HepG2 (cell line): Measurements from ENCODE around the gene VARS2.

Experiments used
- FOXA1 ChIP-seq, 2 experiments: fragments of 450-650 bp in 1 of 2; sonication (generic) in 1 of 2; formaldehyde crosslinking in 1 of 2; IDR thresholded peaks; 2 replicates each; pipeline versions ENCODE4 v1.4.0 to v1.6.1; 2016 to 2020; ENCODE audit warnings: missing genetic modification reagents in 1 of 2
- POLR2A ChIP-seq, 2 experiments: IDR thresholded peaks; 2 replicates each; pipeline ENCODE4 v1.6.1; 2011; ENCODE audit warnings: low read depth in 2 of 2, low read length in 2 of 2, mild to moderate bottlenecking in 1 of 2, moderate library complexity in 1 of 2; ENCODE audit not compliant: insufficient read depth in 1 of 2
- POLR2AphosphoS5 ChIP-seq: IDR thresholded peaks from 2 replicates; pipeline ENCODE4 v1.6.1; 2012; ENCODE audit warnings: low read depth, low read length
- ZFP41 ChIP-seq: sonication (generic); formaldehyde crosslinking; IDR thresholded peaks from 2 replicates; pipeline ENCODE4 v1.4.0; 2020; ENCODE audit warnings: mild to moderate bottlenecking, missing genetic modification reagents, borderline replicate concordance
- TF ChIP-seq, protein P1 (sequence below): conservative IDR thresholded peaks from 2 replicates; pipeline ENCODE4 v1.6.1; 2018; ENCODE audit warnings: missing genetic modification reagents
- TF ChIP-seq, protein P2 (sequence below): sonication (generic); formaldehyde crosslinking; IDR thresholded peaks from 2 replicates; pipeline ENCODE4 v1.5.0; 2020; ENCODE audit warnings: mild to moderate bottlenecking, missing genetic modification reagents, moderate library complexity

DNA sequence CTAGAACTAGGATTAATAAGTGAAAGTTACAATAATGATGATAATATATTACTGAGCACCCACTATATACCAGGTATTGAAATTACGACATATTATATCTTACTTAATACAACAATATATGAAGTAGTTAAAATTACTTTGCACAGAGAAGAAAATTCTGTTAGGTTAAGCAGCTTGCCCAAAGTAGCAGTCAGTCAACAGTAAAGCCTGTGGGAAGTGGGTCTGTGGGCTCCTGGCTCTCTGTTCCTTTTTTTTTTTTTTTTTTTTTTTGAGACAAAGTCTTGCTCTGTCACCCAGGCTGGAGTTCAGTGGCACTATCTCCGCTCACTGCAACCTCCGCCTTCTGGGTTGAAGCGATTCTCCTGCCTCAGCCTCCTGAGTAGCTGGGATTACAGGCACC, 10.8 kb upstream of the VARS2 start:
- TF ChIP-seq, protein P1, sequence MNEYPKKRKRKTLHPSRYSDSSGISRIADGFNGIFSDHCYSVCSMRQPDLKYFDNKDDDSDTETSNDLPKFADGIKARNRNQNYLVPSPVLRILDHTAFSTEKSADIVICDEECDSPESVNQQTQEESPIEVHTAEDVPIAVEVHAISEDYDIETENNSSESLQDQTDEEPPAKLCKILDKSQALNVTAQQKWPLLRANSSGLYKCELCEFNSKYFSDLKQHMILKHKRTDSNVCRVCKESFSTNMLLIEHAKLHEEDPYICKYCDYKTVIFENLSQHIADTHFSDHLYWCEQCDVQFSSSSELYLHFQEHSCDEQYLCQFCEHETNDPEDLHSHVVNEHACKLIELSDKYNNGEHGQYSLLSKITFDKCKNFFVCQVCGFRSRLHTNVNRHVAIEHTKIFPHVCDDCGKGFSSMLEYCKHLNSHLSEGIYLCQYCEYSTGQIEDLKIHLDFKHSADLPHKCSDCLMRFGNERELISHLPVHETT: no peak
- no peak for TF ChIP-seq ZFP41 (CRISPR knock-in tag)
- TF ChIP-seq, protein P2, sequence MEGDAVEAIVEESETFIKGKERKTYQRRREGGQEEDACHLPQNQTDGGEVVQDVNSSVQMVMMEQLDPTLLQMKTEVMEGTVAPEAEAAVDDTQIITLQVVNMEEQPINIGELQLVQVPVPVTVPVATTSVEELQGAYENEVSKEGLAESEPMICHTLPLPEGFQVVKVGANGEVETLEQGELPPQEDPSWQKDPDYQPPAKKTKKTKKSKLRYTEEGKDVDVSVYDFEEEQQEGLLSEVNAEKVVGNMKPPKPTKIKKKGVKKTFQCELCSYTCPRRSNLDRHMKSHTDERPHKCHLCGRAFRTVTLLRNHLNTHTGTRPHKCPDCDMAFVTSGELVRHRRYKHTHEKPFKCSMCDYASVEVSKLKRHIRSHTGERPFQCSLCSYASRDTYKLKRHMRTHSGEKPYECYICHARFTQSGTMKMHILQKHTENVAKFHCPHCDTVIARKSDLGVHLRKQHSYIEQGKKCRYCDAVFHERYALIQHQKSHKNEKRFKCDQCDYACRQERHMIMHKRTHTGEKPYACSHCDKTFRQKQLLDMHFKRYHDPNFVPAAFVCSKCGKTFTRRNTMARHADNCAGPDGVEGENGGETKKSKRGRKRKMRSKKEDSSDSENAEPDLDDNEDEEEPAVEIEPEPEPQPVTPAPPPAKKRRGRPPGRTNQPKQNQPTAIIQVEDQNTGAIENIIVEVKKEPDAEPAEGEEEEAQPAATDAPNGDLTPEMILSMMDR (CRISPR knock-in tag): no peak
- TF ChIP-seq FOXA1 (IDR thresholded peaks at IDR 0.05): no peak
- TF ChIP-seq FOXA1 (CRISPR knock-in tag; IDR thresholded peaks at IDR 0.05): no peak
- TF ChIP-seq POLR2A (IDR thresholded peaks at IDR 0.05; ENCODE audit: insufficient read depth in 1 of 2, low read depth in 2 of 2, low read length in 2 of 2): no peak
- TF ChIP-seq POLR2AphosphoS5: no peak
